Activated T-cell treated with anti-CD3 and anti-CD28 coated beads for 1 hour (primary cell): ENCODE results near the gene ACAA2.

Source experiments
- DNase-seq: peaks from one replicate; pipeline ENCODE4 v3.0.0-alpha.2; 2020; ENCODE audit warnings: low read depth

ACAA2 gene

GRCh38 chr18:49767111-49768050, 46.0 kb downstream of the ACAA2 start:
- DNase-seq: no peak

DNA sequence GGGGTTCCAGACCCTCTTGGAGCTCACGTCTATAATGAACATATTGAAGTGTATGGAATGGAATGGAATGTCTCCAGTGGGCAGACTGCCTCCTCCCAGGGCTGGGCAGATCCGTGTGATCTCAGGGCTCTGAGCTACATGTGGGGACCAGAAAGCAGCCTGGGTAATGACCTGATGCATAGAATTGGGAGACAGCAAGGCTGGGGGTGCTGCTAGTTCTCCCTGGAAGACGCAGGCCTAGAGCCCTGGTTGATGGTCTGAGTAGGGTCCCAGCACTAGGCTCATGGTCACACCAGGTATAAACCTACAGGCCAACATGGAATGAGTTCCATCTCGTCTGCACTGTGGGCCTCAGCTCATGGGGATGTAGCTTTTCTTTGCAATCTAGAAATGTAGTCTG, 46.7 kb downstream of the ACAA2 start:
- DNase-seq: no peak

DNA sequence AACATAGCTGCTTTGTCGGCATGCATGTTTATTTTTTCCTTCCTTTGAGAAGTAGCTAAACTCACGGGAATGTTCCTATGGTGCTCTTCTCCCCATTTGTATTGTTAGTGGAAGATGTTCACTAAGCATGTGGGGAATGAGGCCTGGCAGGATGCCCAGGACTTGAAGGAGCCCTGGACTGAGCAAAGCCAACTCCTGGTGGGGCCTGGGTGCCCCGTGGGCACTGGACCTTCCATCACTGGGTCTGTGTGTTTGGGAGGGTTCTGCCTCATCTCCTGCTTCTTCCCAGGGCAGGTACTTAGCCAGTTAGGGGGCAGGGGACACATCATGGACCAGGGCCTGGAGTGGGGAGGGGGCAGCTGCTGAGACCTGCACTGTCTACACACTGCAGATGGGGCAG, 49.3 kb downstream of the ACAA2 start:
- no peak for DNase-seq

DNA sequence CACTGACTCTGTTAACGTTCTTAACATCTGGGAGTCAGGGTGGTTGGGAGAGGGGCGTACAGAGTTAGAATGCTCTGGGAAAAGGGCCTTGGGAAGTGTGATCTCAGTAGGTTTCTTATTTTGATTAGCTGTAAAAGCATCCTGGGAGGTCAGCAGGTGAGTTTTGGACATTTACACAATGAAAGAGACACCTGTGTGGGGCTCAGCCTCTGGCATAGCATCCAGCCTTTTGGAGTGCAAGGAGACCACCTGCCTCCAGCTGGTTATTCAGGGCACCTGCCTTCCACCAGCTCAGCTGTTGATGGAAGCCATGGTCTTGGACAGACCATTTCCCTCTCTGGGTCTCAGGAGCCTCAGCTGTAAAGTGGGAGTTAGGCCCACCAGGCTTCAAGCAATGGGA, 49.7 kb downstream of the ACAA2 start:
- DNase-seq: no peak

DNA sequence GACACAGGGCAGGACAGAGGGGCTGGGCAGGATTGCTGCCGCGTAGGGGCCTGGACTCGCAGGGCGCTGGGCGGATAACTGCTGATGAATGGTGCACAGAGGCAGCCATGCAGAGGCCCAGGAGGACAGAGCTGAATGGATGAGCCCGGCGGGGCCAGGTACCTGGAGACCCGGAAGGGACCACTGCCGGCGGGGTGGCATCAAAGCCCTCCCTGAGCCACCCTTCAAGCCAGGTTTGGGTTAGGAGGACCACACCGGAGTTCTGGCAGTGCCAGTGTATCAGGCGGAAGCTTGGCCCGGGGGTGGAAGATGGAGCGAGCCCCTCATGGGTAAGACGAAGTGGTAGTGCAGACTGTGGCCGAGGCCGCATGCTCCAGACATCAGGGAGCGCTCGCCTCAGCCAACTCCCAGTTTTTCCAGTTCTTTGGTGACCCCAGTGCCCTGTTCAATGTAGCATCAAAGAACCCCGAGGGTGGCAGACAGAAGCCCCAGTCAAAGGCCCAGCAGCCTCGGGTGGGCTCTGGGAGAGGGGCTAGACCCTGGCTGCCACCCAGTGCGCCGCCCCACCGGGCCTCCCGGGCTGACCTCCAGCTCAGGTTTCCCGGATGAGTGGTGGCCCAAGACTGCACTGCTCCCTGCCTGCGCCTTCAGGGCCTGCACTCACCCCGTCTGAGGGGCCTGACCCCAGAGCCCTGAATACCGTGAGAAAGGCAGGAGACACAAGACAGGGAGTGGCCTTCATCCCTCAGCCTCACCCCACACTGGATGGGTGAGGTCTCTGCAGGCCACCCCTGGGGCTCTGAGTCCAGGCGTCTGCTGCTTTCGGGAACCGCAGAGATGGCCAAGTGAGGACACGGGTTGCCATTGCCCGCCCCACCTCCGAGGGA, 50.9 kb downstream of the ACAA2 start:
- DNase-seq: no peak

DNA sequence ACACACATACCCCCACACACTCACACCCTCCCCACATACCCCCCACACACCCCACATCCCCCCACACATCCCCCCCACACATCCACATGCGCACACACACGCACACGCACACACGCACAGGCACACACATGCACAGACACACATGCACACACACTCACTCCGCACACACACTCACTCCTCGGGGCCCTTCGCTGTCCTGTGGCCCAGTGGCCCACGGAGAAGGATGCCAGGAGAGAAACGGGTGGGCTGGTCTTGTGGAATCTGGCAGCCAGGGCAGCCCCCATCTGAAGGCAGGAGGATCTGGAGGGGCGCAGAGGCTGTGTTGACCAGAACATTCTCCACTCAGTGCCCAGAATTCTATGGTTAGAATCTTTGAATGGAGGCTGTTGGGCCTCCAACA, 51.6 kb downstream of the ACAA2 start:
- no peak for DNase-seq

DNA sequence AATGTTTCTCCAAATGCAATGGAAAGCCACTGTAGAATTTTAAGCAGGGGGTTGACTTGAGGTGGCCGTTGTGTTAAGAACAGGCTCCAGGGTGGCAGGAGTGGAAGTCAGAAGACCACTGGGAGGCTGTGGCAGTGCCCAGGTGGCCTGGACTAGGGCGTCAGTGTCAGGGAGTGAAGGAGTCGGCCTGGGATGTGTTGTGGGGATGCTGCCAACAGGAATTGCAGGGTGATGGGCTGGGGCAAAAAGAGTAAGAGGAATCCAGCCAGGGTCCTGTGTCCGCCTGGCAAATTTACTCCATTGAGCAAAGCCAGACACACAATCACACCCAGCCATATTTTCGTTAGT, 55.1 kb downstream of the ACAA2 start:
- no peak for DNase-seq

DNA sequence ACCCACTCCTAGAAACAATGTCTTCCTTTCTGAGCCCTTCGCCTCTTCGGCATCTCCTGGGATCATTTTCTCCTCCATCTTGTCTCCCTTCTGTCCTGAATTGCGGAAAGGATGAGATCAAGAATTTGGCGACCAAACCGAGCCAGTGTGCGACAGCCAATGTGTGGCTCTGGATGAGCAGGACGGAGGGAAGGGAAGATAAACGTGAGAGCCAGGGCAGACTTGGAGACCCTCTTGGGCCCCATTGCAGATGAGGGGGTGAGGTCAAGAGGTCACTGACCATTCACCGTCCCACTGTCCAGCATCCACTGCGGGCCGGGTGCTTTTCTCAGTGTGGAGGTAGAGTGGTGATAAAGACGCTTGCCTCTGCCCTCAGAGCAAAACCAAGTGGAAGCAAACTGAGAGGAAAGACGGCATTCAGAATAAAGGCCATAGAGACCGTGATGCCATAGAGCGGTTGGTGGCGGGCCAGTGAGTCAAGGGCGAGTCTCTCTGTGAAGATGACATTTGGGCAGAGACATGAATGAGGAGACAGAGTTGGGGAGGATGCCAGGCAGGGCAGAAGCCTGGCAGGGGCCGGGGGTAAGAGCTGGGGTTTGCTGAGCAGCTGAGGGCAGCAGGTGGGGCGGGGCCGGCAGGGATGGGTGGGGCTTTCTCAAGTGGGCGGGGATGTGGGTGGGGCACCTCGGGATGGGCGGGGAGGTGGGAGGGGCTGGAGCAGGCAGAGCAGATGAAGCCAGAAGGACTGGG, 55.6 kb downstream of the ACAA2 start:
- DNase-seq: no peak

DNA sequence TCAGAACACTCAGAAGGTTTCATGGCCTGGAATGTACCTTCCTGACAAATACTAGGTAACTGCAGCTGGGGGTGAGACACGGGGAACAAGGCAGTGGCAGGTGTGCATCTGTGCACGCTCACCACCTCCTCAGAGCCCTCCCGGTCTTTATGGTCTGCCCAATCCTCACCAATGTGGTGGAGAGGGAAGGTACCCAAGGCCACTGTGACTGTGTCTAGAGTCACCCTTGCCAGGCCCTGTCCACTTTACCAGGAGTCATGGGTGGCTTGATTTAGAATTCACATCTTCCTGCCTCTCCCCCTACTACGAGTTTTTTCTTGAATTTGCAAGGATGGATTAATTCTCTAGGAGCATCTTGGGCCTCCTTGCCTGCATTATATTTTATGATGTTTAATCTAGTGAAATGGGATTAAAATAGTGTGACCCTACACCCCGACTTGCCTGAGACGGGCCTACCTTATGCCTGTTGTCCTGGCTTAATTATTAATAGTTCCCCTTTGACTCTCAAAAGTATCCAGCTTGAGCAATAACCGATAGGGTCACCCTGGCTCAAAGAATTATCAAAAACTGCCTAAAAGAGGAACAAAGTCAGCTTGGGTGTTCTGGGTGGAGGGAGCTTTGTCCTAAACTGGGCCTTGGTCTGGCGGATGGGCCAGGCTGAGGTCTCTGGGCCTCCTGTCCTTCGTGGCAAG, 56.5 kb downstream of the ACAA2 start:
- DNase-seq: no peak

DNA sequence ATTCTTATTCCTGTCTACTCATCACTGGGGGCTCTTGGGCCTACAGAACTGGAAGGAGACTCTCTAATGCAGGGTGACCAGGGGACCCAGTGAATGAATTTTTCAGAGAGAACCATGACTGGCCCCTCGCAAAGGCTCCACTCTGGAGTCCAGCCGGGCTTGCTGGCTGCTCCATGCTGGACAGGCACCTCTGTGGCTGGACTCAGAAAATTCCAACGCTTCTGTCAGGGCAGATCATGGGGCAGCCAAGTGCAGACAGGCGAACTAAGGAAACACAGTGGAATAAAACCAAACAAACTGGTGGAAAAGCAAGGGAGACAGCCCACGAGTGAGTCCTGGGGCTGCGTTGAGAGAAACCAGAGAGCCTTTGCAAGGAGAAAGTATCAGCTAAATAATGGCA, 57.2 kb downstream of the ACAA2 start:
- DNase-seq: no peak

GRCh38 chr18:49755489-49755888, 57.8 kb downstream of the ACAA2 start:
- DNase-seq: no peak

GRCh38 chr18:49754866-49755265, 58.5 kb downstream of the ACAA2 start:
- no peak for DNase-seq

GRCh38 chr18:49753643-49754042, 59.7 kb downstream of the ACAA2 start:
- DNase-seq: no peak

GRCh38 chr18:49752095-49752457, 61.3 kb downstream of the ACAA2 start:
- DNase-seq: no peak

DNA sequence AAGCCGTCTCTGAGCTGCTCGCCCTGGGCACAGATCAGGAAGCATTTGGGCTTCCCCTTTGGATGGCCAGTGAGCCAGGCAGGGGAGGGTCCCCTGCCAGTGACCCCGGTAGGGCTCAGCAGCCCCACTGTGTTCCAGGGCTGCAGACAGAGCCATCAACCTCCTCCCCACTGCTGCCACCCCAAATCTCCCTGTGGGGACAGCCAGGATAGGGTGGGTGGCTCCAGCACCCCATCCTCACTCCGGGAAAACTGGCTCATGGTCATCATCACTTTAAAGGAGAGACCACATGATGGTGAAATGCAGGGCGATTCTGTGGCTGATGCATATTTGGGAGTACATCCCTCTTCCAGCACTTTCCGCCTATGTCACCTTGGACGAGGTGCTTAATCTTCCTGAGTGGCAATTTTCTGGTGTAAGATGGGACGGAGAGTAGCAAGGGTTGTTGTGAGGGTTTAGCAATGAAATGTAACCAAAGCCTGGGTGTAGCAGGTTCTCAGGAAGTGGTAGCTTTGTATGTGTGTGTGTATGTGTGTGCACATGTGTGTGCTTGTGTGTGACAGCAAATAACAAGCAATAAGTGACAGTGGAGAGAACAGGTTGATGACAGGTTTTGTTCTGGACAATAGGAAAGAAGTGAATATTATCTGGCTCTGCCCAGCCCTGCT, 61.8 kb downstream of the ACAA2 start:
- no peak for DNase-seq

DNA sequence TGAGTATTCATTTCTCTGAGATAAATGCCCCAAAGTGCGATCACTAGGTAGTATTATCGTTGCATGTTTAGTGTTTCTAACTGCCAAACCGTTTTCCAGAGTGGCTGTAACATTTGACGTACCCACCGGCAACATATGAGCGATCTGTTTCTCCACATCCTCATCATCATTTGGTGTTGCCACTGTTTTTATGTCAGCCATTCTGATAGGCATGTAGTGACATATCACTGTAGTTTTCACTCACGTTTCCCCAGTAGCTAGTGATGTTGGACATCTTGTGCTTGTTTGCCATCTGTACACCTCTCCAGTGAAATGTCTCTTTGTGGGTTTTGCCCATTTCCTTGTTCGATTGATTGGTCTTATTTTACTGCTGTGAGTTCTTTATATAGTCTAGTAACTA, 63.8 kb downstream of the ACAA2 start:
- DNase-seq: no peak

GRCh38 chr18:49747876-49748275, 65.5 kb downstream of the ACAA2 start:
- DNase-seq: no peak

GRCh38 chr18:49745045-49746014, 68.0 kb downstream of the ACAA2 start:
- DNase-seq: no peak

DNA sequence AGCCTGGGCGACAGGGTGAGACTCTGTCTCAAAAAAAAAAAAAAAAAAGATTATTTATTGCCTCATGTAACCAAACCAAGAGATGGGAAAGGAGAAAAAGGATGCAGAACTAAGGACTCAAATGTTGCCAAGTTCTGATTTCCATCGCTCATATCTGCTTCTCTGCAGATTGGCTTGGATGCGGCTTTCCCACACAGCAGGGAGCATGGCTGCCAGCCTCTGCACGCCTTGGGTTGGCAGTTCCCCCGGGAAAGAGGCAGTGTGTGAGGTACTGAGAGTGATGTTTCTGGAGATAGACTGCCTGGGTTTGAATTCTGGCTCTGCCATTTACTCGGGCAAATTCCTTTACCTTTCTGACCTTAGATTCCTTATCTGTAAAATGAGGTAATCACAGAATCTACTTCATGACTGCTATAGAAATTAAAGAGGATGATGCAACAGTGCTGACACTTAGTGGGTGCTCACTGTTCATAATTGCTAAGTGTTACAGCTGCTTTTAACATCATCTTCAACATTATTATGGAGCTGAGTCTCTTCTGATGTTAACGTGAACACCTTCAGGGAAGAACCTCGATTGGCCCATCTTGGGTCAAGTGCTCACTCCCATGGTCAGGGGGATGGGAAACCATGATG, 68.8 kb downstream of the ACAA2 start:
- no peak for DNase-seq

- DNase-seq: no peak
Measured at GRCh38 chr18:49743117-49743567, 70.2 kb downstream of the ACAA2 start.
